HG02588 (cell line): Measurements from ENCODE around the gene FEM1C.

Experiments used
- ATAC-seq: cut with Tn5 transposase; IDR thresholded peaks from one replicate; pipeline ENCODE4 v1.9.1; 2021; ENCODE audit warnings: mild to moderate bottlenecking, moderate library complexity; ENCODE audit not compliant: unreplicated experiment

Gene FEM1C

GRCh38 chr5:115558388-115558956, 13.9 kb upstream of the FEM1C start:
- ATAC-seq, result no peak

- ATAC-seq, result no peak
These were observed 13.3 kb upstream of the FEM1C start for GRCh38 chr5:115557667-115558387.

GRCh38 chr5:115556276-115556675, 11.7 kb upstream of the FEM1C start:
- no peak for ATAC-seq

GRCh38 chr5:115555084-115555633, 10.6 kb upstream of the FEM1C start:
- no peak for ATAC-seq

- ATAC-seq, result no peak
These were observed 8.5 kb upstream of the FEM1C start for GRCh38 chr5:115553082-115553481.

- ATAC-seq, result no peak
These were observed 6.8 kb upstream of the FEM1C start for GRCh38 chr5:115551415-115551814.

GRCh38 chr5:115549154-115549553, 4.6 kb upstream of the FEM1C start:
- ATAC-seq, result no peak

- no peak for ATAC-seq
These were observed 4.1 kb upstream of the FEM1C start for GRCh38 chr5:115548683-115549082.

- no peak for ATAC-seq
These were observed 842 bp upstream of the FEM1C start for GRCh38 chr5:115545351-115545882.

- ATAC-seq, result no peak
These were observed 536 bp downstream of the FEM1C start for GRCh38 chr5:115544043-115544435.

- ATAC-seq, result peak; percentile 35
These were observed 1.1 kb downstream of the FEM1C start for GRCh38 chr5:115543365-115544042.

GRCh38 chr5:115542651-115543364, 1.8 kb downstream of the FEM1C start:
- ATAC-seq, result no peak

GRCh38 chr5:115542086-115542485, 2.5 kb downstream of the FEM1C start:
- ATAC-seq, result no peak

- ATAC-seq, result no peak
These were observed 3.0 kb downstream of the FEM1C start for GRCh38 chr5:115541611-115542010.

GRCh38 chr5:115535479-115536035, 9.0 kb downstream of the FEM1C start:
- ATAC-seq, result no peak

GRCh38 chr5:115532517-115532916, 12.1 kb downstream of the FEM1C start:
- no peak for ATAC-seq

GRCh38 chr5:115531787-115532367, 12.7 kb downstream of the FEM1C start:
- ATAC-seq, result no peak

GRCh38 chr5:115531380-115531779, 13.2 kb downstream of the FEM1C start:
- ATAC-seq, result no peak

- ATAC-seq, result no peak
These were observed 14.1 kb downstream of the FEM1C start for GRCh38 chr5:115530426-115530825.

- no peak for ATAC-seq
These were observed 18.0 kb downstream of the FEM1C start for GRCh38 chr5:115526604-115527003.
